Endothelial cell of umbilical vein (primary cell): ENCODE measurements around the gene ALK. TPM values are rescaled to one million over a fixed set of nuclear protein-coding genes. Genes with fewer than 3 reads are reported as not detected.

ENCODE experiments used
- BruUV-seq: library from RNA; stranded (reverse); fragments of 400-500 nt; replicated peaks from 2 replicates; lab custom pipeline; 2021; lab: Mats Ljungman, UMichigan
- CTCF ChIA-PET: fragments of 300-600, 350-600 bp; sonication (Branson Sonifier 250); formaldehyde crosslinking; loops from one replicate; lab custom pipeline; 2021; ENCODE audit warnings: antibody characterized with exemption, inconsistent platforms; lab: Charles Lee
- POLR2A ChIA-PET: fragments of 300-600, 350-600 bp; sonication (Branson Sonifier 250); formaldehyde crosslinking; loops from one replicate; lab custom pipeline; 2021; ENCODE audit warnings: antibody characterized with exemption, inconsistent platforms; lab: Charles Lee
- DNase-seq: peaks from one replicate; pipeline ENCODE4 v3.0.0-alpha.2; 2011; ENCODE audit warnings: low read depth, low spot score
- FAIRE-seq: peaks from 2 replicates; lab custom pipeline; 2011; peaks lifted over from hg19 to GRCh38; lab: Jason Lieb, UNC
- H2AFZ ChIP-seq: 2 replicates; pipeline ENCODE4 v1.6.0; 2012; ENCODE audit warnings: low read depth, low read length, control low read depth, inconsistent platforms
- H3K27ac ChIP-seq: 2 replicates; pipeline ENCODE4 v1.5.1; 2011; ENCODE audit warnings: low read depth, mild to moderate bottlenecking, control low read depth, low read length, moderate library complexity; ENCODE audit not compliant: insufficient read depth
- H3K27me3 ChIP-seq, 2 experiments: 2 replicates each; pipeline versions ENCODE4 v1.6.0 to v1.6.1; 2011; ENCODE audit warnings: low read length in 2 of 2, mixed read lengths in 1 of 2; ENCODE audit not compliant: control insufficient read depth in 2 of 2, insufficient read depth in 2 of 2
- H3K36me3 ChIP-seq, 2 experiments: 2 replicates in 1 of 2; 3 replicates in 1 of 2; pipeline ENCODE4 v1.5.1; 2011; ENCODE audit warnings: low read length in 2 of 2, mild to moderate bottlenecking in 1 of 2, moderate library complexity in 1 of 2; ENCODE audit not compliant: control insufficient read depth in 2 of 2, insufficient read depth in 2 of 2; ENCODE audit errors: extremely low read depth in 1 of 2
- H3K4me1 ChIP-seq: 3 replicates; pipeline ENCODE4 v1.5.1; 2011; ENCODE audit warnings: mild to moderate bottlenecking, low read length; ENCODE audit not compliant: control insufficient read depth, insufficient read depth; ENCODE audit errors: extremely low read depth
- H3K4me2 ChIP-seq: 2 replicates; pipeline ENCODE4 v1.6.1; 2011; ENCODE audit warnings: low read length, control low read depth, mixed read lengths; ENCODE audit not compliant: insufficient read depth
- H3K4me3 ChIP-seq, 3 experiments: fragments of 200-600 bp in 1 of 3; sonication (generic), shearing (Covaris generic) in 1 of 3; replicated peaks in 1 of 3; 2 replicates each; pipeline ENCODE4 v1.5.1; 2011 to 2016; ENCODE audit warnings: control low read depth in 3 of 3, low read length in 3 of 3, mild to moderate bottlenecking in 2 of 3, inconsistent platforms in 1 of 3, low read depth in 1 of 3, moderate library complexity in 1 of 3; ENCODE audit not compliant: insufficient read depth in 1 of 3
- H3K79me2 ChIP-seq: 2 replicates; pipeline ENCODE4 v1.6.0; 2012; ENCODE audit warnings: low read length, inconsistent platforms; ENCODE audit not compliant: control insufficient read depth, insufficient read depth
- H3K9ac ChIP-seq: replicated peaks from 2 replicates; pipeline ENCODE3; 2011; ENCODE audit warnings: low read length, control low read depth; ENCODE audit not compliant: insufficient read depth; ENCODE audit errors: extremely low read depth
- H3K9me1 ChIP-seq: replicated peaks from 3 replicates; pipeline ENCODE4 v1.6.0; 2011; ENCODE audit warnings: mild to moderate bottlenecking, low read length; ENCODE audit not compliant: control insufficient read depth, insufficient read depth; ENCODE audit errors: extremely low read depth
- H3K9me3 ChIP-seq: replicated peaks from 2 replicates; pipeline ENCODE4 v1.5.1; 2012; ENCODE audit warnings: low read length, inconsistent platforms; ENCODE audit not compliant: control insufficient read depth, insufficient read depth
- H4K20me1 ChIP-seq: replicated peaks from 2 replicates; pipeline ENCODE3; 2011; ENCODE audit warnings: mild to moderate bottlenecking, low read length; ENCODE audit not compliant: control insufficient read depth, insufficient read depth; ENCODE audit errors: extremely low read depth
- CTCF ChIP-seq, 2 donors: IDR thresholded peaks; 1 replicate in 1 of 2; 2 replicates in 1 of 2; pipeline ENCODE4 v1.5.1; 2011; ENCODE audit warnings: low read length in 2 of 2, mild to moderate bottlenecking in 2 of 2, moderate library complexity in 2 of 2, control low read depth in 1 of 2, inconsistent platforms in 1 of 2, low read depth in 1 of 2; ENCODE audit not compliant: insufficient read depth in 1 of 2; ENCODE audit errors: extremely low read depth in 1 of 2
- EZH2 ChIP-seq: IDR thresholded peaks from 2 replicates; pipeline ENCODE4 v1.6.1; 2012; ENCODE audit warnings: borderline replicate concordance, low read depth, mild to moderate bottlenecking, moderate library complexity, low read length, inconsistent platforms; ENCODE audit not compliant: severe bottlenecking
- FOS ChIP-seq: IDR thresholded peaks from 2 replicates; pipeline ENCODE4 v1.6.1; 2011; ENCODE audit warnings: mild to moderate bottlenecking, low read length, moderate library complexity, borderline replicate concordance; ENCODE audit not compliant: insufficient read depth
- GATA2 ChIP-seq: IDR thresholded peaks from 2 replicates; pipeline ENCODE4 v1.7.0; 2011; ENCODE audit warnings: low read depth, mild to moderate bottlenecking, moderate library complexity, mixed read lengths, low read length; ENCODE audit not compliant: insufficient read length, insufficient read depth
- JUN ChIP-seq: IDR thresholded peaks from 2 replicates; pipeline ENCODE4 v1.6.1; 2011; ENCODE audit warnings: borderline replicate concordance, low read depth; ENCODE audit not compliant: insufficient read length, insufficient read depth
- MAX ChIP-seq: IDR thresholded peaks from 2 replicates; pipeline ENCODE4 v1.6.1; 2011; ENCODE audit not compliant: insufficient read depth, insufficient read length
- MYC ChIP-seq: IDR thresholded peaks from one replicate; pipeline ENCODE4 v1.6.1; 2011; ENCODE audit warnings: mild to moderate bottlenecking, low read depth, low read length
- POLR2A ChIP-seq: IDR thresholded peaks from 2 replicates; pipeline ENCODE4 v1.6.1; 2012; ENCODE audit warnings: low read depth, mild to moderate bottlenecking, control low read depth, low read length
- POLR2AphosphoS5 ChIP-seq: IDR thresholded peaks from 2 replicates; pipeline ENCODE4 v1.6.1; 2012; ENCODE audit warnings: low read depth, mild to moderate bottlenecking, control low read depth, low read length, moderate library complexity; ENCODE audit not compliant: insufficient read depth
- dilution Hi-C: fragments of 300-500 bp; cut with MboI; formaldehyde crosslinking; loops from one replicate; pipeline ENCODE4 v1.15.0; 2019; ENCODE audit warnings: low sequenced_read_pairs; ENCODE audit not compliant: extremely low pct_ligation_motif_present
- intact Hi-C: fragments of 100-400 bp; cut with micrococcal nuclease; formaldehyde crosslinking; loops from one replicate; pipeline ENCODE4 v1.10.0; 2022
- polyA plus RNA-seq, 4 experiments: library from polyadenylated mRNA; depleted of rRNA in 3 of 4; stranded (reverse) in 3 of 4; unstranded in 1 of 4; fragments of >200 nt; gene quantifications; 2 replicates each; pipeline versions ENCODE4 v1.2.1 to v1.2.3, GENCODE V29; 2011 to 2012; ENCODE audit warnings: missing spikeins in 1 of 4
- total RNA-seq: library from RNA; stranded (reverse); gene quantifications from 2 replicates; pipeline ENCODE4 v1.2.3, GENCODE V29; 2021

The ALK gene
- total and polyA plus RNA-seq, 2 donors (not counting 3 experiments of a cell fraction or from before 2014, with no cell fraction given): not detected

GRCh38 chr2:29228947-29229346, 692.4 kb downstream of the ALK start:
- FAIRE-seq: no peak
- CTCF ChIA-PET: interaction anchor here (1.0 kb wide), 1 partner anchor 10 kb away, joined by 3 read pairs; no protein-coding TSS in a partner anchor

More at GRCh38 chr2:29228947-29229346, 692.4 kb downstream of the ALK start:
- Histone ChIP-seq H3K4me2 (no peak overlapping the region), H3K9me3 (no peaks in the 10 kb centered on the region), H3K4me1 (no peaks in the 10 kb centered on the region), H3K27ac (no peak overlapping the region), H3K36me3 (no peaks in the 10 kb centered on the region), H4K20me1 (no peaks in the 10 kb centered on the region), H3K4me3 (no peak overlapping the region), H3K9me1 (no peaks in the 10 kb centered on the region), H2AFZ (no peak overlapping the region), H3K27me3 (peaks cover 0 to 2% of the 10 kb centered on the region in 2 experiments), H3K9ac (no peak overlapping the region), H3K79me2 (no peaks in the 10 kb centered on the region)
- no peak for DNase-seq
- TF ChIP-seq EZH2 (no peak), JUN (no peak), CTCF (IDR thresholded peaks at IDR 0.05; ENCODE audit: extremely low read depth in 1 of 2, insufficient read depth in 1 of 2, low read depth in 1 of 2, low read length in 2 of 2) (no peak), FOS (no peak), MYC (no peak), POLR2AphosphoS5 (no peak), MAX (no peak), POLR2A (no peak), GATA2 (no peak)
- no TSS peak for BruUV-seq
- POLR2A ChIA-PET: no interaction called here
- intact Hi-C loops: no loop called here
- dilution Hi-C loops: no loop called here
